Smooth muscle cell (in vitro differentiated cells): ENCODE results near the gene CMSS1. TPM values are rescaled to one million over a fixed set of nuclear protein-coding genes. Genes with fewer than 3 reads are reported as not detected.
"Not testable (repeated sequence)": the region's sequence is repeated elsewhere in the genome, so short reads cannot be mapped to it uniquely, and the experiment has no call there.

Experiments used
- DNase-seq: peaks from one replicate; lab custom pipeline; 2025; ENCODE audit not compliant: unreplicated experiment; lab: John Stamatoyannopoulos, UW
- H2AFZ ChIP-seq: fragments of 200-600 bp; sonication (generic); 2 replicates; pipeline ENCODE4 v1.6.0; 2016; ENCODE audit warnings: antibody characterized with exemption, low read depth, mild to moderate bottlenecking
- H3F3A ChIP-seq: fragments of 200-600 bp; sonication (generic); 2 replicates; pipeline ENCODE4 v1.6.0; 2017; ENCODE audit warnings: antibody characterized with exemption, low read depth
- H3K27ac ChIP-seq: fragments of 200-600 bp; sonication (generic); 2 replicates; pipeline ENCODE4 v1.5.1; 2016; ENCODE audit warnings: low read depth, mild to moderate bottlenecking
- H3K27me3 ChIP-seq: fragments of 200-600 bp; sonication (generic); 2 replicates; pipeline ENCODE4 v1.6.1; 2016; ENCODE audit warnings: low read depth, mild to moderate bottlenecking
- H3K36me3 ChIP-seq: fragments of 200-600 bp; sonication (generic); 2 replicates; pipeline ENCODE4 v1.5.1; 2016; ENCODE audit warnings: low read depth
- H3K4me1 ChIP-seq: fragments of 200-600 bp; sonication (generic); 2 replicates; pipeline ENCODE4 v1.5.1; 2016; ENCODE audit warnings: low read depth
- H3K4me2 ChIP-seq: fragments of 200-600 bp; sonication (generic); 2 replicates; pipeline ENCODE4 v1.6.0; 2016; ENCODE audit warnings: mild to moderate bottlenecking
- H3K4me3 ChIP-seq: fragments of 200-600 bp; sonication (generic); 2 replicates; pipeline ENCODE4 v1.5.1; 2016; ENCODE audit warnings: mild to moderate bottlenecking
- H3K79me2 ChIP-seq: fragments of 200-600 bp; sonication (generic); 2 replicates; pipeline ENCODE4 v1.6.0; 2016; ENCODE audit warnings: low read depth, mild to moderate bottlenecking
- H3K9ac ChIP-seq: fragments of 200-600 bp; sonication (generic); 2 replicates; pipeline ENCODE4 v1.6.0; 2016; ENCODE audit warnings: low read depth
- H3K9me3 ChIP-seq: fragments of 200-600 bp; sonication (generic); replicated peaks from 2 replicates; pipeline ENCODE4 v1.5.1; 2016; ENCODE audit warnings: low read depth
- H4K20me1 ChIP-seq: fragments of 200-600 bp; sonication (generic); 2 replicates; pipeline ENCODE4 v1.6.0; 2016; ENCODE audit warnings: low read depth
- WGBS: methylation state at CpG from one replicate; pipeline ENCODE4 v1.1.7; 2016; ENCODE audit warnings: low lambda C conversion rate; 5-methylcytosine and 5-hydroxymethylcytosine counted together
- polyA plus RNA-seq: library from polyadenylated mRNA; unstranded; fragments of >200 nt; fragmentation: Nextera tagmentation; extraction: Ambion mirVana; gene quantifications from 2 replicates; pipeline ENCODE4 v1.2.1, GENCODE V29; 2016
- total RNA-seq: library from RNA; depleted of rRNA; stranded (reverse); fragments of >200 nt; gene quantifications from 2 replicates; pipeline ENCODE4 v1.2.3, GENCODE V29; 2014
- TF ChIP-seq, protein P1 (sequence below): fragments of 200-600 bp; sonication (generic); IDR thresholded peaks from 2 replicates; pipeline ENCODE4 v1.5.1; 2017; ENCODE audit warnings: borderline replicate concordance, mild to moderate bottlenecking, antibody characterized with exemption; ENCODE audit not compliant: insufficient read depth, poor library complexity, severe bottlenecking

Gene CMSS1
- total and polyA plus RNA-seq, 2 experiments from 2014 or later = 19.2 to 24.1 TPM

DNA sequence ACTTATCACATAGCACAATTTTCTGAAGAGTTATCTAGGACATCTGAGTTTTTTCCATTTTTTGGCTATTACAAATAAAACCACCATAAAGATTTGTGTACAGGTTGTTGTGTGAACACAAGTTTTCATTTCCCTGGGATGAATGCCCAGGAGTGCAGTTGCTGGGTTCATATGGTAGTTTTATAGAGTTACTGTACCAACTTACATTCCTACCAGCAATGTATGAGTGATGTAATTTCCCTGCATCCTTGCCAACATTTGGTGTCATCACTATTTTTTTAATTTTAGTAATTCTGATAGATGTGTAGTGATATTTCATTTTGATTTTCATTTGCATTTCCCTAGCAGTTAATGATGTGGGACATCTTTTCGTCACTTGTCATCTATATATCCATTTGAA, 276.2 kb downstream of the CMSS1 start:
- H3K4me1 ChIP-seq = peaks cover 14% of the 10 kb centered on the region
- H2AFZ ChIP-seq = no peak overlapping the region
- H3K27ac ChIP-seq = no peak overlapping the region
- TF ChIP-seq, protein P1, sequence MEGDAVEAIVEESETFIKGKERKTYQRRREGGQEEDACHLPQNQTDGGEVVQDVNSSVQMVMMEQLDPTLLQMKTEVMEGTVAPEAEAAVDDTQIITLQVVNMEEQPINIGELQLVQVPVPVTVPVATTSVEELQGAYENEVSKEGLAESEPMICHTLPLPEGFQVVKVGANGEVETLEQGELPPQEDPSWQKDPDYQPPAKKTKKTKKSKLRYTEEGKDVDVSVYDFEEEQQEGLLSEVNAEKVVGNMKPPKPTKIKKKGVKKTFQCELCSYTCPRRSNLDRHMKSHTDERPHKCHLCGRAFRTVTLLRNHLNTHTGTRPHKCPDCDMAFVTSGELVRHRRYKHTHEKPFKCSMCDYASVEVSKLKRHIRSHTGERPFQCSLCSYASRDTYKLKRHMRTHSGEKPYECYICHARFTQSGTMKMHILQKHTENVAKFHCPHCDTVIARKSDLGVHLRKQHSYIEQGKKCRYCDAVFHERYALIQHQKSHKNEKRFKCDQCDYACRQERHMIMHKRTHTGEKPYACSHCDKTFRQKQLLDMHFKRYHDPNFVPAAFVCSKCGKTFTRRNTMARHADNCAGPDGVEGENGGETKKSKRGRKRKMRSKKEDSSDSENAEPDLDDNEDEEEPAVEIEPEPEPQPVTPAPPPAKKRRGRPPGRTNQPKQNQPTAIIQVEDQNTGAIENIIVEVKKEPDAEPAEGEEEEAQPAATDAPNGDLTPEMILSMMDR = no peak
- H3K27me3 ChIP-seq = no peaks in the 10 kb centered on the region
- no peak for DNase-seq
- no peaks in the 10 kb centered on the region for H4K20me1 ChIP-seq
- no peak overlapping the region for H3K9ac ChIP-seq
- H3K4me3 ChIP-seq = no peak overlapping the region
- H3K9me3 ChIP-seq = no peaks in the 10 kb centered on the region
- H3K79me2 ChIP-seq = no peaks in the 10 kb centered on the region
- H3F3A ChIP-seq = peaks cover 15% of the 10 kb centered on the region
- no peaks in the 10 kb centered on the region for H3K36me3 ChIP-seq
- WGBS = 97% methylated on average over 1 of the region's 1 CpG
- no peak overlapping the region for H3K4me2 ChIP-seq

- not testable (repeated sequence) for H3K9me3 ChIP-seq, H3K4me3 ChIP-seq, H3K4me2 ChIP-seq, DNase-seq, H4K20me1 ChIP-seq, H3K27me3 ChIP-seq, H2AFZ ChIP-seq, H3K79me2 ChIP-seq, H3K36me3 ChIP-seq, H3K27ac ChIP-seq, H3K9ac ChIP-seq
- WGBS = 91% methylated on average over 1 of the region's 1 CpG
- H3K4me1 ChIP-seq = peaks cover 10% of the 10 kb centered on the region
- H3F3A ChIP-seq = peaks cover 12% of the 10 kb centered on the region
Measured at GRCh38 chr3:100096286-100096685, 278.6 kb downstream of the CMSS1 start.

GRCh38 chr3:100096866-100097265, 279.2 kb downstream of the CMSS1 start:
- Histone ChIP-seq H3K27ac (no peak overlapping the region), H3K4me1 (peaks cover 10% of the 10 kb centered on the region), H3K4me3 (no peak overlapping the region), H2AFZ (peak overlapping the region; percentile 34), H3K4me2 (no peak overlapping the region), H4K20me1 (no peaks in the 10 kb centered on the region), H3K36me3 (no peaks in the 10 kb centered on the region), H3K9me3 (no peaks in the 10 kb centered on the region), H3K27me3 (no peaks in the 10 kb centered on the region), H3F3A (peaks cover 12% of the 10 kb centered on the region), H3K79me2 (no peaks in the 10 kb centered on the region), H3K9ac (no peak overlapping the region)
- WGBS = 94% methylated on average over 2 of the region's 2 CpGs
- no peak for DNase-seq
- TF ChIP-seq, protein P1 = no peak

DNA sequence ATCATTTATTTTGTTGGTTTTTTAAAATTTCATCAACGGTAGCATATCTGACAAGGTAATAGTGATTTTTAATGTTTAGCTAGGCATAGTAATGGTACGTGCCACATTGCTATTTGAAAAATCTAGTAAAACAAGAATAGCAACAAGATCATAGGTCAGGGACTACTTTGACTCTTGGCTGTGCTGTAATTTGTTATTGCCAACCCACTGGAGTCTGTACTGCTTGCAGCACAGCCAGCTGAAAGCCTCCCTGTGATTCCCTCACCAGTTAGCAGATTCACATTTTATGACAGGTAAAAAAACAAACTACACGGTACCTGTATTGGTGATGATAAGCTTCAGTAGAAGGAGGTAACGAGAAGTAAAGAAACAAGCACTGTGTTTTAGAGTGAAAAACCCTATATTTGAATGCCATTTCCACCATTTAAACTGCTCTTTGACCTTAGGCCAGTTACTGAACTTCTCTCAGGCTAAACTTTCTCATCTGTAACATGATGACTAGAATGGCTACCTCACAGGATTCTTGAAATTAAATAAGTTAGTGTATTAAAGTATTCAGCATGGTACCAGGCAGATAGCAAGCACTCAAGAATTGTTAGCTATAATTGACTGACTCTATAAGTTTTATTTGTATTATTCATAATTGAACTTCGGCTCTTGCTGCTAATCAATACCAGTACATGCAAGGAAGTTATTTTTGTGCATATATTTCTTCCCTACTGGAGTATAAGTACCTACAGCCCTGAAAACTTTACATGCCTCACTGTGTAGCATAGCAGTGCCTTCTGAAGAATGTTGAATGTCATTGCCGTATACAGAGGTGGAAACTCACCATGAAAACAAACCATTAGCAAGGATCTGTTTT, 280.5 kb downstream of the CMSS1 start:
- H3K4me3 ChIP-seq = no peak overlapping the region
- DNase-seq = no peak
- no peaks in the 10 kb centered on the region for H3K9me3 ChIP-seq
- peak overlapping the region; percentile 60 for H3K4me2 ChIP-seq
- no peak overlapping the region for H2AFZ ChIP-seq
- 65% methylated on average over 6 of the region's 6 CpGs for WGBS
- TF ChIP-seq, protein P1 = no peak
- peaks cover 10% of the 10 kb centered on the region for H3K4me1 ChIP-seq
- H3K27me3 ChIP-seq = no peaks in the 10 kb centered on the region
- no peaks in the 10 kb centered on the region for H3K36me3 ChIP-seq
- H3K79me2 ChIP-seq = no peaks in the 10 kb centered on the region
- H3K9ac ChIP-seq = no peak overlapping the region
- H4K20me1 ChIP-seq = no peaks in the 10 kb centered on the region
- H3F3A ChIP-seq = peaks cover 12% of the 10 kb centered on the region
- H3K27ac ChIP-seq = peak overlapping the region; percentile 36
